Stimulated activated CD4-positive, alpha-beta T cell treated with anti-CD3 and anti-CD28 coated beads, TNF-alpha, amount 100 ng/mL, for 4 hours (primary cell): ENCODE measurements around the gene SLAIN2.

Experiments used
- DNase-seq, 3 experiments: peaks; one replicate each; pipeline ENCODE4 v3.0.0-alpha.2; 2020; ENCODE audit warnings: low read depth in 3 of 3

Gene SLAIN2

DNA sequence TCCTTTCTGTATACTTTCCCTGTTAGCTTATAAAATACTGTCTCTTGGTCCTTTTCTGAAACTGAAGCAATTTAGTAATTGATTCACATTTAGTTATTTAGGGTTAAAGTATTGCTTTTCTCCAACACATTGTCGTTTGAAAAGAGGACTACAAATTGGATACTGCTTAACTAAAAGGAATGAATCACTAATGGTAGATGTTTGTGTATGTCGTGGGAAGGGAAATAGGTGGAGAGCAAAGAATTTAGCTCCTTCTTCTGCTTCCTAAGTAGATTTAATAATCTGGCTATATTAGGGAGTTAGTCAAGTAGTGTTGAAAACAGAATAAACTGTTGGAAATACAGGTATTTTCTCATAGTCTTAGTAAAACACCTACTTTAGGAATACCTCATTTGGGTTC lies 27.9 kb downstream of the SLAIN2 start:
- DNase-seq: no peak

DNA sequence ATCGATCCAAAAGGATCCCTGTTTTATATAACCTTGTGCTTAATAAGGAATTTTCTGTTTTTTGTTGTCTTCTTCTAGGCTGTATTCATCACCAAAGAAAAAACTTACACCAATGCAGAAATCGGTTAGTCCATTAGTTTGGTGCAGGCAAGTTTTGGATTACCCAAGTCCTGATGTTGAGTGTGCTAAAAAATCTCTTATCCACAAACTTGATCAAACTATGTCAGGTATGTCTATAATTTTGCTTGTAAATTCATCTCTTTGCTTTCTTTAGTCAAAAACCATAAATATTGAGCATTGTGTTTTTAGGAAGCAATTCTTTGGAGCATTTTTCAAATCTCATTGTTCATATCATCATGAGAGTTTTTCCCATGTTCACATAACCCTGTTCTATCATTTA lies 28.4 kb downstream of the SLAIN2 start:
- DNase-seq: no peak

DNA sequence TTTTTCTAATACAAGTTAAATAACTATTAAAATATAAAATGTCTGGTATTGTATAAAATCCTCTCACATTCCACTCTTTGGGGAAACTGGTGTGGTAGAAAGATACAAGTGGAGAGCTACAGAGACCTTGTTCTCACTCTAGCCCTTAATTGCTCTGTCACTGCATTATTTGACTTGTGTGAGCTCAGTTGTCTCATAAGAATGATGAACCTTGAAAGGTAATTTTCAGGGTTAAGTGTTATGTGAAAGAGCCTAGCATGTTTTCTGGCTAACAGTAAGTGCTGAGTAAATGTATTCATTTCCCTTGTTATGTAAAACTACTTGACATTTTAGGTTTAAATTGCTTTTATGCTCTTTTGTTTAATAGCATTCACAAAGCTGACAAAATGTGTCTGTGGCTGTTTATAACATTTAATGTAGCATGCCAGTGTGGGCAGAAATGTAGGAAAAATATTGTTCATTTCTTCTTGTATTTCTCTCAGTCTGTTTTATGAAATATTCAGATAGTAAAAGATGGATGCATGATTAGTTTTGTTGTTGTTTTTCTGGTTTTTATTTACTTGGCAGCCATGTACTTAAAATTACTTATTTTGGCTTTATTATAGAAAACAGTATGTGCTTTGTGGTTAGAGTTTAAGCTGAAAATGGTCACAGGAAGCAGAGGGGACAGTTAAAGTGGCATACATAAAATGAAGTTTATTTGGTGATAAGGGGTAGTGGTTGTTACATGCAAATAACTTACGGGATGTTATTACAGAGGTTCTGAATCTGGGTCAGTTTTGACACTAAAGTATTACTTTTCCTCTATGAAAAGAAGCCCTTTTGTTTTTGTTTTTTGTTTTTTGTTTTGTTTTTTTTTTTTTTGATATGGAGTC lies 29.2 kb downstream of the SLAIN2 start:
- DNase-seq: no peak

DNA sequence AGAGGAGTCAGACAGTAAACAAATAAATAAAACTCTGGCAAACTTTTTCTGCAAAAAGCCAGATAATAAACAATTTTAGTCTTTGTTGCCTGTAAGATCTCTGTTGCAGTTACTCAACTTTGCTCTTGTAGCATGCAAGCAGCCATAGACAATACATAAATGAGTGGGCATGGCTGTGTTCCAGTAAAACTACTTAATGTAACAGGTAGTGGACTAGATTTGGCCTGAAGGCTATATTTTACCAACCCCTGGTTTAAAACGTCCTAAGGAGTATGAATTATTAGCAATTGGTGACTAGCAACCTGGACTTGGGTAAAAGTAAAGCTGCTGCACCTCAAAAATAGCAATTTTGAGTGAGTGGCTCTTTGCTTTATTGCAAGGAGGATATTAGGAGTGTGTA lies 30.9 kb downstream of the SLAIN2 start:
- no peak for DNase-seq

DNA sequence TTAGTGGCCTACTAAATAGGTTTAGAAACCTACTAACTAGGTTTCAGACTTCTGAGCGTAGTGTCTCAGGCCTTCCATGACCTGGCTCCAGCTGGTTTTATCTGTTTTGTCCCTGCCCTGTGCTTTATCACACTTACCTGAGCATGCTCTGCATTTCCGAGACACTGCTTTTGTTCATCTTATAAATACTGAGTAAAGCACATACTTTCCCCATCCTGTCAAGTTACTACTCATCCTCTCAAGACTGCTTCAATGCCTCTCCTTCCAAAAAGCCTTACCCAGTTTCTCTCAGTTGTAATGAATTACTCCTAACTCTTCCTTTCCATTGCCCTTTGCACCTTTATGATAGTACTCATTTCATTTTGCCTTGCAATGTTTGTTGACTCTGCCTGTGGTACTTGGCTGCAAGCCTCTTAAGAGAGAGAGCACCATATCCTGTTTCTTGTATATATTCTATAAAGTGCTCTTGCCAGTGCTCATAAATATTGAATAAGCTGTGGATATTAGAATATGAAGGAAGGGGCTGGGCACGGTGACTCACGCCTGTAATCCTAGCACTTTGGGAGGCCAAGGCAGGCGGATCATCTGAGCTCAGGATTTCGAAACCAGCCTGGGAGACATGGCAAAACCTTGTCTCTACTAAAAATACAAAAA lies 34.4 kb downstream of the SLAIN2 start:
- DNase-seq: no peak

DNA sequence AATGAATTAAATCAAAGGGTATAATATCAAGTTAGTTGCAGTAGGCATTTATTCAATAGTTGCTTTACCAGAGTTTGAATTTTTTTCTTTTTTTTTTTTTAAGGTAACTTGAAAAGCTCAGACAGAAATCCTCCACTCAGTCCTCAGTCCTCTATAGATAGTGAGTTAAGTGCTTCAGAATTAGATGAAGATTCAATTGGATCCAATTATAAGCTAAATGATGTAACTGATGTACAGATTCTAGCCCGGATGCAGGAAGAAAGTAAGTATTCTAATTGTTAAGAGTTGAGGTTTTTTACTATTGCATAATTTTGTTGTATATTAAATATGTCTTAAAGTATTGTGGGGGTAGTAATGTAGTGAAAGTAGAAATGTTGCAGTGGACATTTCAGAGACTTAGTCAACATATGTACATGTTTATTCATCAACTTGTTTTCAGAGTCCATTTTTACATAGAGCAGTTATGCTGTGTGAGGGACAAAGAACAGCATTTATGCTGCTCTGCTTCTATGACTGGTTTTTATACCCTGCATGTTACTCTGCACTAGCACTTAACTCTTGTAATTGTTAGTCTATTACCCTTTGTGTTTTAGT lies 38.4 kb downstream of the SLAIN2 start:
- DNase-seq: no peak

DNA sequence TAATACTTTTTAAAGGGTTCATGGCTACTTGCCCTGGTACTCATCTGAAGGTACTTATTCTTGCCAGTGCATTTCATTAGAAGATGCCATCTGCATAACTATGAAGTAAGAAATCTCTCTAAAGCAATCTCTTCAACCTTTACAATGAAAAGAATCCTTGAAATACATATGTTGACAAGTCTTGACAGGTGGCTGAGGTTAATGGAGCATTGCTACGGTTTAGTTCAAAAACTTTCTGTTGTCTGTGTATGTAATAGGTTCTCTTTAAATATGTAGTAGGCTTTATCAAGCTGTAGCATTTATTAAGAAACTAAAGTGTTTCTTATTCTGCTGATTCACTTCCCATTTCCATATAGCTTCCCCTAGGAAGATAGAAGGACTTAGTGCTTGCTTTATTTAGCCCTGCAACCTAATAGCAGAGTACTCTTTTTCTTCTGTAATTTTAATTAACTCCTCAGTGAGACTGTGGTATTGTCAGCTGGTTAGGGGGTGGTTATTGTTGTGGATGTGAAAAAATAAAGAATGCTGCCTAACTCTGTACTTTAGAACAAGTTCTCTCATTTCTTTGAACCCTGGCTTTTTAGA lies 39.3 kb downstream of the SLAIN2 start:
- DNase-seq: no peak

DNA sequence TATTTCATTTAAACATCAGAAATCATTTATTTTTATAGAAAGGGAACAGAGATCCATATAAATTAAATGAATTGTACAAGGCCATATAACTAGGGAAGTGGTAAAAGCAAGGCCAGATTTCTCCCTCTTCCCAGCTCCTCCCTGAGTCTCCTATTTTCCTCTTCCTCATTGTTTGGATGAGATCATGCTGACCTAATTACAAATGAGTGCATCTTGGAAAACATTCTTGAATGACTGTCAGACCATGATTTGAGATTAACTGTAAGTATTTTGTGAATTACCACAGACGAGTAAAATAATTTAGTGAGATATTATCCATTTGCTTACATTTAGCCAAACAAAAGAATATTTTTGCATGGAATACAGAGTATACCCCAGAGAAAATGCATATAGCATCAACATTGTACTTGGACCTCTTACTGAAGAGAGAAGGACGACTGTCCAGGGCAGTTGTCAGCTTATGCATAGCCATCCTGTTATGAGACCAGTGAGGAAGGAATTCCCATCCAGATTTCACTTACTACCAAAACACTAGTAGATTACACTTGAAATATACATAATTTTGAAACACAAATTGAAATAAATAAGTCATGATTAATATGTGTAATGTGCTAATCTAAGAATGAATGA lies 47.3 kb downstream of the SLAIN2 start:
- DNase-seq: no peak

DNA sequence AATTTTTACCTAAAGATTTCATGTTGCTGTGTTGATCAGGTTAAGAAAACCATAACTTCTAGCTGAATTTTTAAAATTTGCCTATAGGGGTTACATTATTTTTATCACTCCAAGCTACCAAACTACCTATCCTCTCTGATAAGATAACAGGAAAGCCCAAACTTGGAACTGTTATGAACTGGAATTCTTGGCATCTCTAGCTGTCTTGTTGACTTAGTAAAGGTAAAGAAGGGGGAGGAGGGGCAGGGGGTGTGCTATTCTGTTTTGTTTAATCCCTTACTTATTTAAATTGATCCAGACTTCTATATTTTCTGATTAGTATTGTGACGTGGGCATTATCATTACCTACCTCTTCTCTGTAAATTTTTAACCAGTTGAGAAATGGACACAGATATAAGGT lies 54.7 kb downstream of the SLAIN2 start:
- no peak for DNase-seq

DNA sequence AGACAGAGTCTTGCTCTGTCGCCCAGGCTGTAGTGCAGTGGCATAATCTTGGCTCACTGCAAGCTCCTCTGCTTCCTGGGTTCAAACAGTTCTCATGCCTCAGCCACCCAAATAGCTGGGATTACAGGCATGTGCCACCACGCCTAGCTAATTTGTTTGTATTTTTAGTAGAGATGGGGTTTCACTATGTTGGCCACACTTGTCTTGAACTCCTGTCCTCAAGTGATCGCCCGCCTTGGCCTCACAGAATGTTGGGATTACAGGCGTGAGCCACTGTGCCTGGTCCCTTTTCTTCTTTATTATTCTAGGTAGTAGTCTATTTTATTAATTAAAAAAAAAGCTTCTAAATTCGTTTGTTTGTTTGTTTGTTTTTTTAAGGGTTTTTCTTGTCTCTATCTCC lies 59.1 kb downstream of the SLAIN2 start:
- DNase-seq: no peak

DNA sequence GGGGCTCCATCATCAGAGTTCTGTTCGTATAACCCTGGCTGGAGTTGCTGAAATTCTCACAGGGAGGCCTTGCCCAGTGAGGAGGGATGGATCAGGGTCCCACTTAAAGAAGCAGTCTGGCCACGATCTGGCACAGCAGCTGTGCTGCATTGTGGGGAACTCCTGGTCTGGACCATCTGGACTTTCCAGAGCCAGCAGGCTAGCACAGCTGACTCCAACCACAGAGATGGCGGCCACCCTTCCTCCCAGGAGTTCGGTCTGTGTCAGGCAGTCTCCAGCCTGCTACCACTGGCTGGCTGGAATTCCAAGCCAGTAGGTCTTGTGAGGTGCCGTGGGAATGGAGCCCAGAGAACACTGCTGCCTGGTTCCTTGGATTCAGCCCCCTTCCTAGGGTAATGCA lies 62.0 kb downstream of the SLAIN2 start:
- DNase-seq: no peak

DNA sequence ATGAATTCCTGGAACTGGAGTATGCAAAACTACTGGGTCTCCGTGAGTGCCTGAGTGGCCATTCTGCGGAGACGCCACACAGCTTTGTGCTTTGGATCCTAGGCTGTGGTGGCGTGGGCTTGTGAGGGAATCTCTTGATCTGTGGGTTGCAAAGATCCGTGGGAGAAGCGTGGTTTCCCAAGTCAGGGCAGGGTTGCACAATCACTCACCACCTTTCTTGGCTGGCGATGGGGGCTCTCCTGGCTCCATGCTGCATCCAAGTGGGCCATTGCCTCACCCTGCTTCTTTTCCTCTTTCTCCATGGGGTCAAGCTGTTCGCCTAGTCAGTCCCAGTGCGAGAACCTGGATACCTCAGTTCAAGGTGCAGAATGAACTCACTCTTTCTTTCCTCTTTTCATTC lies 62.5 kb downstream of the SLAIN2 start:
- DNase-seq: no peak

DNA sequence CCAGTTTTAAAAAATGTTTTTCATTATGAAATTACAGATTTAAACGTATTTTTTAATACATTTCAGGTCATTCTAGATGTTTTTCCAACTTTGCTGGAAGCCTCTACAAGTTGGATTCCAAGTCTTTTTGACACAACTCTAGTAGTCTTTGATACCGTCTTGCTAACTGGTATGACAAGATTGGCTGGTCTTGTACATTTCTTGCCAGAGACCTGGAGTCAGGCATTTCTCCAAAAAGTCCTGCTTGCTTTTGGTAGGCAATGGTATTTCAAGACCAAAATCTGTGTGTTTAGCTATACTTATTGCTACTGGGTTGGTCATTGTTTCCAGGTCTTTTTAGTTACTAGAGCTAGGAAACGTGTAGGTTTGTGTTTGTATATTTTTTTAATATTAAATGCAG lies 64.6 kb downstream of the SLAIN2 start:
- no peak for DNase-seq

DNA sequence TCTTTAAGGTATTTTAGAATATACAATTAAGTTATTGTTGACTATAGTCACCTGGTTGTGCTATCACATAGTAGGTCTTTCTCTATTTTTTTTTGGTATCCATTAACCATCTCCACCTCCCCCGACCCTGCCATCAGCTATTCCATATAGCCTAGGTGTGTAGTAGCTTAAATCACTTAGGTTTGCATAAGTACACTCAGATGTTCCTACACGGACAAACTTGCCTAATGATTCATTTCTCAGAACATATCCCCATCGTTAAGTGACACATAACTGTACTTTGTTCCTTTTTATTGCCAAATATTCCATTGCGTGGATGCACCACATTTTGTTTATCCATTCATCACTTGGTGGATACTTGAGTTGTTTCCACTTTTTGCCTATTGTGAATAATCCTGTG lies 67.9 kb downstream of the SLAIN2 start:
- DNase-seq: no peak

DNA sequence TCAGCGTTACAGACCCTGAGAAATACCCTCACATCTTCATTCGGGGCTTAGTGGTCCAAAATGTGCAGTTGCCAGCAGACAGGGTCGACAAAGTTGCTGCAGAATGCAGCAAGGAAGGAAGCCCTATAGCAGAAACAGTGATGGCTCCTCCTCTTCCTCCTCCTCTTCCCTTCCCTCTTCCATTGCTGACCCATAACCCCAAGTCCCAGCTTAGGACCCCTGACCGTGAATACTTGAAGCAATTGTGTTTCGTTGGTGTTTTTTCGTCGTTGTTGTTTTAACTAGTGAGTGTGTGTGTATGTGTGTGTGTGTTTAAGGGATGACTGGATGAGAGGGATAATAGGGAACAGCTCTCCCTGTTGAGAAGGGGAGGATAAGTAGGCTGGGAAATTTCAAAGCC lies 69.5 kb downstream of the SLAIN2 start:
- DNase-seq: no peak

DNA sequence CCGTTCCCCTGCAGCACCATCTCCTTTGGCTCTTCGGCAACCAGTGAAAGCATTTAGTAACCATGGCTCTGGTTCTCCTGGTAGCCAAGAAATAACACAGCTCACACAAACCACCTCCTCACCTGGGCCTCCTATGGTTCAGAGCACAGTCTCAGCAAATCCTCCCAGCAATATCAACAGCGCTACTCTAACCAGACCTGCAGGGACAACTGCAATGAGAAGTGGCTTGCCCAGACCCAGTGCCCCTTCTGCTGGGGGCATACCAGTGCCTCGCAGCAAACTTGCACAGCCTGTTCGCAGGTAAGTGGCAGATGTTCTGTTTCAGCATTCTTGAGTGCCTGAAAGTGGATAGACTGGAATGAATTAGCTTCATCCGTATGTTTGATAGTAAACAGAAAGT lies 78.8 kb downstream of the SLAIN2 start:
- DNase-seq: no peak

DNA sequence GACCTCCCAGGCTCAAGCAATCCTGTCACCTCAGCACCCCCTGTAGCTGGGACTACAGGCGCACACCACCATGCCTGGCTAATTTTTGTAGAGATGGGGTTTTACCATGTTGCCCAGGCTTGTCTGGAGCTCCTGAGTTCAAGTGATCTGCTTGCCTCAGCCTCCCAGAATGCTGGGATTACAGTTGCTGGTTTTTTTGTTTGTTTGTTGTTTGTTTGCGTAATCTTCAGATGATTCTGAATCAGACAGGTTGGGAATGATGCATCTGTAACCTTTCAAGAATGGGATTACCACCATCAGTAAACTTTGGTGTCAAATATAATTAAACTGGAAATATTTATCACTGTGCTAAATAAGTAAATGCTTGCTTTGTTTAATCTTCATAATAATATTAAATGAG lies 79.8 kb downstream of the SLAIN2 start:
- no peak for DNase-seq

DNA sequence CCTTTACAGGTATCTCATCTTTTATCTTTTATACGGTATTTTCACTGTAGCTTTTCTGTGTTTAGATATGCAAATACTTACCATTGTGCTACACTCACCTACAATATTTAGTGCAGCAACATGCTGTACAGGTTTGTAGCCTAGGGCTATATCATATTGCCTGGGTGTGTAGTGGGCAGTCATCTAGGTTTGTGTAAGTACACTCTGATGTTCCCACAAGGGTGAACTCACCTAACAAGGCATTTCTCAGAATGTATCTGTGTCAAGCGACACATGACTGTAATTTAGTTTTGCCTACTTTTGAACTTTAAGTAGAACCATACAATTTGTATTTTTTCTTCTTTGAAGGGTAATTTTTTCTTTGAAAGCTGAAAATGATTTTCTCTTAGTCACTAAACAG lies 87.6 kb downstream of the SLAIN2 start:
- DNase-seq: no peak

DNA sequence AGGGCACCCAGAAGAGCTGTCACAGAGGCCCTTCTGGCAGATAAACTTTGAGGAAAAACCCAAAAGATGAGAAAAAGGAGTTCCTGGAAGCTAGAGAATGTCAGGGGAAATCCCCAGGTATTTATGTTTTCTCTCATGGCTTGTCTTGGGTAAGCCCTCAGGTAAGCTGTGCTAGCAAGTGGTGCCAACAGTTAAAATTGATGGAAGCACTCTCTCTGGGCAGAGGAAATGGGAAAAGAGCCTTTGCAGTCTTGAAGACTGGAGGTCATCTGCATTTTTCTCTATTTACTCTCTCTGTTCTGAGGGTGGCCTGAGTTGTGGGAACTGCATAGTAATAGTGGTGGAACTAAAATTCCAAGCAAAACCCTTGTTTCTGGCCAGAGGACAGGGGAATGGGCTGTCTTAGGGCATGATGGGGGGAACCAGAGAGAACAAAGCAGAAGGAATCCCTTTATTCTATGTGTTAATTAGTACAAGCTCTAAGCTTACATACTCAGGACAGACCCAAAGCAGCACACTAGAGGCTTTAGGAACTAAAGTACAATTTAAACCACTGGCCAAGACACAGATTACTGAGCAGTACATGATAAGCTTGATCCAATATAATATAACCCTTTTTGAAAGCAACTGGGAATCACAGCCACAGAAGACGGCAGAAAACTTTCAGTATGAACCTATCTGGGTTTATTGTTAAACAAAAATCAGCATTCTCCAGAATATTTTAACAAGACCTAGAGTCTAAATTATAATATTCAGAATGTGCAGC lies 88.6 kb downstream of the SLAIN2 start:
- no peak for DNase-seq

DNA sequence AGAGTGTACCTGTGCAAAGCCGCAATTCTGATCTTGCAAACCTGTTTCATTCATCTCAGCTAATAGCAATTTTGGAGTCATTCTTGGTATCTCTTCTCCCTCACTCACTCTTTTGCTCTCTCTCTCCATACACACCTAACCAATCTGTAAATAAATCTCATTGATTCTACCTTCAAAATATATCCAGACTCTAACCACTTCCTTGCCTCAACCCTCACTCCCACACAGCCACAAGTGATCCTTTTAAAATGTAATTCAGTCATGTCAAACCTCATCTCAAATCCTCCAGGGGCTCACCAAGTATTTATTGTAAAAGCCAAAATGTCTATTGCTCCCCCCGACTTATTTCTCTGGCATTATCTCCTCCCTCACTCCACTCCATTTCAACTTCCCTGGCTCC lies 90.1 kb downstream of the SLAIN2 start:
- no peak for DNase-seq

DNA sequence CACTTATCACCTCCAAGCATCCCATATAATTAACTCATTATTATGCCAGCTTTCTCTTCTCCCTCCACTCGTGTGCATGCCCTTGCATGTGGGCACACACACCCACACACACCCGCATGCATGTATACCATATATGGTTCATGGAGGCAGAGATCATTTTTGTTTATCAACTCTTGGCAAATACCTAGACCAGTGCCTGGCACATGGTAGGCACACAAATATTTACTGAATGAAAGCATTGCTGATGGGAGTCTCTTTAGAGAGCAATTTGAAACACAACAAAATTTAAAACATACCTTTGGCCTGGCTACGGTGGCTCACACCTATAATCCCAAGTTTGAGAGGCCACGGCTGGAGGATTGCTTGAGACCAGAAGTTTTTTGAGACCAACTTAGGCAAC lies 90.7 kb downstream of the SLAIN2 start:
- DNase-seq: no peak

DNA sequence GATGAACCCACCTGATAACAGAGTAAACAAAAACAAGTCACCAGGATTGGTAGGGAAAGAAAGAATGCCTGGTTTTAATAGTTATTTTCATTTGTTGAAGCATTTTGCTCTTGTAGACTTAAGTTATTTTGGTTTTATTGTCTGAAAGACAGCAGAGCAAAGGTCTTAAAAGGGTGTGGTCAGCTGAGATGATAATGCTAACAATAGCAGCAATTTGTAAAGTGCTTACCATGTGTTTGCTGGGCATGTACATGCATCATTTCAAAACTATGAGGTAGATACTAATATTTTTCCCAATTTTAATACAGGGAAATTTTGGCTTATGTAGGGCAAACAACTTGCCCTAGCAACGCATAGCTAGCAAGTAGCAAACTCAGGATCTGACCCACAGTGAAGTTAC lies 95.0 kb downstream of the SLAIN2 start:
- no peak for DNase-seq
